SHP77 treated with DMSO at 0.1 percent for 48 hours (cell line): ENCODE data around the gene RPTOR.

Experiments
- DNase-seq: peaks from one replicate; lab custom pipeline; 2025; lab: John Stamatoyannopoulos, UW

RPTOR gene

DNA sequence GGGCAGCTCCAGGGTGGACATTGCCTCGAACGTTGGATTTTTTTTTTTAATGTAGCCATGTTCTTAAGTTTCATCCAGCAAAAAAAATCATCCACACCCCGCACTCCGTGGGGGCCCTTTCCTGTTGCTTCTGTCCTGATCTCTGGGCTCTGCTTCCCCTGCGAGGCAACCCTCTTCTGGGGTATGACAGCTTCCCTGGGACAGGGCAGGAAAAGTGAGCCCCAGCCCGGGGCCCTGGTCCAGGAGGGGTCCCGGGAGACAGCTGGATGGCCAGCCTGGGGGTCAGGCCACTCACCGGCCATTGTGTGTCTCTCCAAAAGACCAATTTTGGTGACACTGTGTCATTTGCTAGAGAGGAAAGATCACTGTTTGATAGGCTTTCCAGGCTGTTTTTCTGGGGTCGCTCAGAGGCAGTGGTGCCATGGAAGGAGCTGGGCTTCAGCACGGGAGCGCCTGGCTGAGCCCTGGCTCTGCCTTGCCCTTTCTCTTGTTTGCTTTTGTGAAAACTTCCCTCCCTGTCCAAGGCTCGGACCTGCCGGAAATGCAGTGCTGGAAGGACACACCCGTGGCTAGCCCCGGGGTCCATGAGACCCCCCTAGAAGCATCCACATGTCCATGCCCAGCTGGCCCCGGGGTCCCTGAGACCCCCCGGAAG is 406.0 kb downstream of the RPTOR start:
- DNase-seq = no peak

GRCh38 chr17:80951121-80952090 is 406.8 kb downstream of the RPTOR start:
- no peak for DNase-seq

DNA sequence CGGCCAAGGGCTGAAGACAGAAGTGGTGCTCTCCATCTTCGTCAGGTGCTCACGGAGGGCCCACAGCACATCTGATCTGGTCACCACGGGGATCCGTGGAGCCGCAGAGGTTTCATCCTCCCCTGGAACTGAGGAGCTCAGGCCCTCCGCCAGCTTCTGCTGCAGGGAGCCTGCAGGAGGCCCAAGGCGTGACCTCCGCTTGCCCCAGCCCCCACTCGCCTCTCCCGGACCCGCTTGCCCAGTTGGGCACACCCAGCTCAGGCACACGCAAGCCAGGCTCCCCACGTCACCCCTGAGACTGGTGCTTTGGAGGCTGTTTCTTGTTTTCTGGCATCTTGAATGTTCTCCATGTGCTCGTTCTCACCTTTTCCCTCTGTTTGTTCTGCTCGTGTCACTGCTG is 407.7 kb downstream of the RPTOR start:
- DNase-seq = no peak

DNA sequence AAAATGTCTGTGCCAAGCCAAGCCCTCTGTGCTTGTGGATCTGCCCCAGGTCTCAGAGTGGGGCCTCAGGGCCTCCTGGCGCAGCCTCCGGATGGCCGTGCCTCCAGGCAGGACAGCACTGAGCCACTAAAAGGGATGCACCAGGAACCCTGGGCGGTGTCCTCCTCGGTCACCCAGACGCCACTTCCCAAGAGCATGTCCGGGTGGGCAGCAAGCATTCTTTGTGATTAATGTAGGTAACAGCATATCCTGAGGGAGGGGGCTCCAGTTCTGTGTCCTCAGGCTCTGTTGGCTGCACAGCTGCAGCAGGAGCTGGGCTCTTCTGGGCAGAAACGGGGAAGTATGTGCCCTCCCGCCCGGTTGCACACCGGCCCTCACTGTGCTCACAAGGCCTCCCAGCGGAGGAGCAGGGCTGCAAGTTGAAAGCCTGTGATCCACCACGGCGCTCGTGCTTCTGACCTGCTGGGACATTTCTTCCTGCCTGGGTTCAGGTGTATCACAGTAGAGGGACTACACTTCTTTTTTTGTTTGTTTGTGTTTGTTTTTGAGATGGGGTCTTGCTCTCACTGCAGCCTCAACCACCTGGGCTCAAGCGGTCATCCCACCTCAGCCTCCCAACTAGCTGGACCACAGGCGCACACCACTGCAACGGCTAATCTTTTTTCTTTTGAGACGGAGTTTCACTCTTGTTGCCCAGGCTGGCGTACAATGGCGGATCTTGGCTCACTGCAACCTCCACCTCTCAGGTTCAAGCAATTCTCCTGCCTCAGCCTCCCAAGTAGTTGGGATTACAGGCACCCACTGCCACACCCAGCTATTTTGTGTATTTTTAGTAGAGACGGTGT is 409.1 kb downstream of the RPTOR start:
- DNase-seq = no peak

- DNase-seq = no peak
These were observed 410.4 kb downstream of the RPTOR start for GRCh38 chr17:80955078-80955477.

GRCh38 chr17:80955671-80956280 is 411.1 kb downstream of the RPTOR start:
- no peak for DNase-seq

DNA sequence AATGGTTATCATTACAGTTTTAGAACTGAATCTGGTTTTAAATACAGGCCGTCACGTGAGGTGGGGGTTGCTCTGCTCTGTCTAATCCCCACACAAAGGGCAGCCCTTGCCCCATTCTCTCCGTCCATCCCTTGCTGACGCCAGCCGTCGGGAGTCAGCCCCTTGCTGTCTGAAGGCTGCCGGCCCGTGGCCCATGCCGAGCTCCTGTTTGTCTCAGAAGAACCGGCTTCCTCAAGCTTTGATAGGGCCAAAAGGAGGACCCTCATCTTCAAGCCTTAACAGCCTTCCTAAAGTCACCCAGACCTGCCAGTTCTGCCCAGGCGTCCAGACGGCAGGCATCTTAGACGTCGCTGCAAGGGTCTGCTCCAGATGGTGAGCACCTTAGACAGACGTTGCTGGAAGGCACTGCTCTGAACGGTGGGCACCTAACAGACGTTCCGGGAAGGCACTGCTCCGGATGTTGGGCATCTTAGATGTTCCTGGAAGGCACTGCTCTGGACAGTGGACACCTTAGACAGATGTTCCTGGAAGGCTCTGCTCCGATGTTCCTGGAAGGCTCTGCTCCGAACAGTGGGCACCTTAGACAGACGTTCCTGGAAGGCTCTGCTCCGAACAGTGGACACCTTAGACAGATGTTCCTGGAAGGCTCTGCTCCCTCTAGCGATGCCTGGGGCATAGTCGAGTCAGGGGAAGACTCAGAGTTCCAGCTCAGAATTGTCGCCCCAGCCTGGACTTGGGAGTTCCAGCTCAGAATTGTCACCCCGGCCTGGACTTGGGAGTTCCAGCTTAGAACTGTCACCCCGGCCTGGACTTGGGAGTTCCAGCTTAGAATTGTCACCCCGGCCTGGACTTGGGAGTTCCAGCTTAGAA is 411.9 kb downstream of the RPTOR start:
- DNase-seq = no peak

DNA sequence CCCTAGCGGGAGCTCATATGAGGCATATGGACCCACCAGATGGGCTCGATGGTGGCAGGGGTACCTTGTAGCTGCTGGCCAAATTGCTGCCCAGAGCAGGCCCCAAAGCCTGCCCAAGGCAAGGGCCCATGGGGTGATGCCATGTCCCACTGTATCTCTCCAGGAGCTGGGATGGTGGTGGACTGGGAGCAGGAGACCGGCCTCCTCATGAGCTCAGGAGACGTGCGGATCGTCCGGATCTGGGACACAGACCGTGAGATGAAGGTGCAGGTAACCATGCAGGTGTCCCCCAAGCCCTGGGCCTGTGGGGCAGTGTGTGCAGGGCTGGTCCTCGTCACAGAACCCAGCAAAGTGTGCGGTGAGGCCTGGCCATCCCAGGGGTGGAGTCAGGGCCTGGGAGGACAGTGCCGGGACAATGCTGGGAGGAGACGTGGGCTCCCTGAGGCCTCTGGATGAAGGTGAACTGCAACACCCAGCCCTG is 412.9 kb downstream of the RPTOR start:
- no peak for DNase-seq

- DNase-seq = no peak
These were observed 414.8 kb downstream of the RPTOR start for GRCh38 chr17:80959330-80960036.

- DNase-seq = no peak
These were observed 415.6 kb downstream of the RPTOR start for GRCh38 chr17:80960037-80960796.

DNA sequence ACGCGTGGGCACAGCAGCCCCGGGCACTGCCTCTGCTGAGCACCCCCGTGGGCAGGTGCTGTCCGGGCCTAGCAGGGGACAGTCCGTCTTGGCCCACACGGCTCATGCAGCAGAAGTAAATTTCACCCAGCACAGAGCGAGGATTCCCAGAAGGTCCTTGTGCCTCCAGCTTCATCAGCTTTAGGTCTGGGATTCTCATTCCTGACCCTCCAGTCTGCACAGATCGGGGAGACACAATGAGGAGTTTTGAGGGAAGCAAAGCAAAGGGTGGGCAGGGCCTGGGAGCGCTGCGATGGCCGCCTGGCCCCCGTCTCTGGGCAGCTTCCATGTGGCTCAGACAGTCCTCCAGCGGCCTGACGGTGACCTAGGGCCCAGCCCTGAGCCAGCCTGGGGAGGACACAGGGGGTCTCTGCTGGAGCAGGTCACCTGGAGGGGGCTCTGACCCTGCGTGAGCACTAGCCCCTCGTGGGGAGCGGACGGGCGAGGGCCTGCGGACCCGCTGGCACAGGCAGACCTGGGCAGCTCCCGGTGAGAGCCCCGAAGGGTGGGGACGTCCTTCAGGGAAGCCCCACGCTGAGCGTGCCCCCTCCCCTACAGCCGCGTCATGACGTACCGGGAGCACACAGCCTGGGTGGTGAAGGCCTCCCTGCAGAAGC is 416.3 kb downstream of the RPTOR start:
- DNase-seq = no peak

DNA sequence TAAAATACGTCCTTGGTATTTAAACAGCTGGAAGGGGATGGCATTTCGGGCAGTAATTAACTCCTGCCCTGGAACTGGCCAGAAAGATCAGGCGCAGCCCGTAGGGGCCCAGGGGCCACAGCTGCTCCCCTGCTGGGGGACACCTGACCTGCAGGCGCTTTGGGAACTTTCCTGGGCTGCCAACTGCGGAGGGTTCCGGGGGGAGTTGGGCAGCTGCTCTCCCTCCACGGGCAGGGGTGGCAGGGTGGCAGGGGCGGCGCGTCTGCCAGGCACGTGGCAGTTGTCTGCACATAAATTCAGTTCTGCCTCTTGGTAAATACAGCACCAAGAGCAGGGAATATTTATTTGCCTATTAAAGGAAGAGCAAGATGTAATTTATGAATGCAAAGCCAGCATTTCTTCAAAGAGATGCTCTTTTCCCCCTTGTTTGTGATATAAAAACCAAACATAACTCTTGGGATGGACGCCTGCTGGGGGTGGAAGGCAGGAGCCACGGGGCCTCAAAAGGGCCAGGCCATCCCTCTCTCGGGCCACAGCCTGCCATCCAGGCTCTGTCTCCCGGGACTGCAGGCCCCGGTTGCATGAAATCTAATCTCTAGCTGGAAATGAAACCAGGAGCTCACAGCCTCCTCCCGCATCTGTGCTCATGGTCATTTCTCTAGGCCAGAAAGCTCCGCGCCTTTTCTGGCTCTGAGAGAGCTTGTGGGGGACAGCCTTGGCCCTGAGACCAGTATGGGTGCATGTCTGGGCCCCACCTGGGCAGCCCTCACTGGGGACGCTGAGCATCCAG is 417.1 kb downstream of the RPTOR start:
- no peak for DNase-seq

- DNase-seq = no peak
These were observed 418.0 kb downstream of the RPTOR start for GRCh38 chr17:80962356-80963329.

GRCh38 chr17:80963812-80964543 is 419.3 kb downstream of the RPTOR start:
- no peak for DNase-seq

DNA sequence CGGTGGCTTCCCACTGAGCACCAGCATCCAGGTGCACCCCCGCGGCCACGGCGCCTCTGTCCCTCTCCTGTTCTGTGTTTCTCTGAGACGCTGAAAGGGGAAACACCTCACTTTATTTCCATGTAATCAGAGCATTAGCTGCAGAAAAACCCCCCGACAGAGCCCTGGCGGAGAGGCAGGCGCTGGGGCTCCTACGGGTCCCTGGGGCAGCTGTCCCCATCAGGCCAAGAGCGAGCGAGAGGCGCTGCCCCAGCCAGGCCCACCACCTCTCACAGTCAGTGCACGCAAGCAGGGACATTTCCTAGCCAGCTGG is 419.9 kb downstream of the RPTOR start:
- DNase-seq = no peak

GRCh38 chr17:80964859-80965580 is 420.4 kb downstream of the RPTOR start:
- no peak for DNase-seq
